ENCODE measurements around the gene CLTCL1. TPM values are rescaled to one million over a fixed set of nuclear protein-coding genes. Genes with fewer than 3 reads are reported as not detected.

The CLTCL1 gene
- total RNA-seq, 4 donors from 2014 or later: 111 to 311 (median 215) TPM

- H3K36me3 ChIP-seq: peaks cover 0 to 94% of the 10 kb centered on the region in 2 donors
- TF ChIP-seq POLR2A (IDR thresholded peaks at IDR 0.05) (no peak), CTCF (IDR thresholded peaks at IDR 0.05 in 4 of 5, conservative IDR thresholded peaks at IDR 0.05 in 1 of 5) (no peak)
- peaks cover 4 to 26% of the 10 kb centered on the region in 2 donors for H3K4me1 ChIP-seq
- intact Hi-C loops (cut with DNase I; ENCODE audit: low total_unique reads): no loop called here
- no peak for ATAC-seq
- H3K9me3 ChIP-seq: no peaks in the 10 kb centered on the region
- in situ Hi-C loops (cut with MboI; ENCODE audit: low sequenced_read_pairs in 4 of 4): no loop called here
- no peak for DNase-seq
- H3K27me3 ChIP-seq: no peaks in the 10 kb centered on the region
- H3K27ac ChIP-seq: peak overlapping the region in 2 of 4 donors; percentile 11 to 52
- H3K4me3 ChIP-seq: no peak overlapping the region
These were observed 58.3 kb downstream of the CLTCL1 start for GRCh38 chr22:19233189-19233661.

- peak overlapping the region in 1 of 4 donors; percentile 52 for H3K27ac ChIP-seq
- peaks cover 4 to 27% of the 10 kb centered on the region in 2 donors for H3K4me1 ChIP-seq
- intact Hi-C loops (cut with DNase I; ENCODE audit: low total_unique reads): no loop called here
- ATAC-seq: no peak
- peaks cover 0 to 94% of the 10 kb centered on the region in 2 donors for H3K36me3 ChIP-seq
- no peaks in the 10 kb centered on the region for H3K9me3 ChIP-seq
- in situ Hi-C loops (cut with MboI; ENCODE audit: low sequenced_read_pairs in 4 of 4): no loop called here
- TF ChIP-seq POLR2A (IDR thresholded peaks at IDR 0.05) (no peak), CTCF (IDR thresholded peaks at IDR 0.05 in 4 of 5, conservative IDR thresholded peaks at IDR 0.05 in 1 of 5) (no peak)
- no peak overlapping the region for H3K4me3 ChIP-seq
- DNase-seq: no peak
- no peaks in the 10 kb centered on the region for H3K27me3 ChIP-seq
These were observed 58.9 kb downstream of the CLTCL1 start for GRCh38 chr22:19232623-19233022.

- Histone ChIP-seq H3K4me3 (no peak overlapping the region), H3K4me1 (peaks cover 4 to 27% of the 10 kb centered on the region in 2 donors), H3K27me3 (no peaks in the 10 kb centered on the region), H3K27ac (no peak overlapping the region), H3K36me3 (peaks cover 0 to 92% of the 10 kb centered on the region in 2 donors), H3K9me3 (no peaks in the 10 kb centered on the region)
- intact Hi-C loops (cut with DNase I; ENCODE audit: low total_unique reads): no loop called here
- in situ Hi-C loops (cut with MboI; ENCODE audit: low sequenced_read_pairs in 4 of 4): no loop called here
- ATAC-seq (no peak), DNase-seq (no peak)
- no peak for TF ChIP-seq POLR2A (IDR thresholded peaks at IDR 0.05)
- TF ChIP-seq CTCF (IDR thresholded peaks at IDR 0.05 in 4 of 5, conservative IDR thresholded peaks at IDR 0.05 in 1 of 5): no peak
These were observed 59.5 kb downstream of the CLTCL1 start for GRCh38 chr22:19231986-19232385.

GRCh38 chr22:19229600-19229999 is 61.9 kb downstream of the CLTCL1 start:
- Histone ChIP-seq H3K4me1 (peaks cover 4 to 25% of the 10 kb centered on the region in 2 donors), H3K9me3 (no peaks in the 10 kb centered on the region), H3K36me3 (peaks cover 0 to 95% of the 10 kb centered on the region in 2 donors), H3K4me3 (no peak overlapping the region), H3K27ac (peak overlapping the region in 1 of 4 donors; percentile 26), H3K27me3 (no peaks in the 10 kb centered on the region)
- DNase-seq (no peak), ATAC-seq (no peak)
- intact Hi-C loops (cut with DNase I; ENCODE audit: low total_unique reads) (no loop called here), in situ Hi-C loops (cut with MboI; ENCODE audit: low sequenced_read_pairs in 4 of 4) (loop anchor here in 1 of 4 donors (10.0 kb wide), 1 partner anchor 45 kb away; no protein-coding TSS in a partner anchor)
- TF ChIP-seq POLR2A (IDR thresholded peaks at IDR 0.05): no peak
- TF ChIP-seq CTCF (IDR thresholded peaks at IDR 0.05 in 4 of 5, conservative IDR thresholded peaks at IDR 0.05 in 1 of 5): no peak

- Histone ChIP-seq H3K9me3 (no peaks in the 10 kb centered on the region), H3K4me1 (peaks cover 4 to 14% of the 10 kb centered on the region in 2 donors), H3K4me3 (no peak overlapping the region), H3K36me3 (peaks cover 0 to 95% of the 10 kb centered on the region in 2 donors), H3K27me3 (no peaks in the 10 kb centered on the region), H3K27ac (peak overlapping the region in 2 of 4 donors; percentile 8 to 10)
- in situ Hi-C loops (cut with MboI; ENCODE audit: low sequenced_read_pairs in 4 of 4): loop anchor here in 1 of 4 donors (10.0 kb wide), 1 partner anchor 47 kb away; no protein-coding TSS in a partner anchor
- no peak for TF ChIP-seq CTCF (IDR thresholded peaks at IDR 0.05 in 4 of 5, conservative IDR thresholded peaks at IDR 0.05 in 1 of 5)
- TF ChIP-seq POLR2A (IDR thresholded peaks at IDR 0.05): no peak
- intact Hi-C loops (cut with DNase I; ENCODE audit: low total_unique reads): no loop called here
- no peak for DNase-seq
- no peak for ATAC-seq
These were observed 63.3 kb downstream of the CLTCL1 start for GRCh38 chr22:19228179-19228578.

All from gastrocnemius medialis (tissue), 4 donors.